Sigmoid colon (tissue), 7 donors: ENCODE measurements around the gene TRIB2. TPM values are rescaled to one million over a fixed set of nuclear protein-coding genes. Genes with fewer than 3 reads are reported as not detected.
"Not testable (repeated sequence)": the region's sequence is repeated elsewhere in the genome, so short reads cannot be mapped to it uniquely, and the experiment has no call there.

Experiments used
- DNase-seq: peaks from one replicate; pipeline ENCODE4 v3.0.0-alpha.2; 2019
- H3K27ac ChIP-seq, 4 donors: fragments of 200-600 bp; sonication (generic); one replicate each; pipeline ENCODE4 v1.5.1; 2016 to 2019; ENCODE audit warnings: mild to moderate bottlenecking in 1 of 4
- H3K27me3 ChIP-seq, 3 donors: fragments of 200-600 bp; sonication (generic); one replicate each; pipeline ENCODE4 v1.5.1; 2019; ENCODE audit warnings: mild to moderate bottlenecking in 1 of 3
- H3K36me3 ChIP-seq, 4 donors: fragments of 200-600 bp; sonication (generic); one replicate each; pipeline ENCODE4 v1.5.1; 2016 to 2019
- H3K4me1 ChIP-seq, 4 donors: fragments of 200-600 bp; sonication (generic); one replicate each; pipeline ENCODE4 v1.5.1; 2017 to 2019
- H3K4me3 ChIP-seq, 4 donors: fragments of 200-600 bp; sonication (generic); one replicate each; pipeline ENCODE4 v1.5.1; 2017 to 2019; ENCODE audit warnings: mild to moderate bottlenecking in 2 of 4, moderate library complexity in 1 of 4
- H3K9me3 ChIP-seq, 4 donors: fragments of 200-600 bp in 3 of 4; sonication (generic) in 3 of 4; one replicate each; pipeline versions ENCODE4 v1.5.1 to v1.6.1; 2013 to 2019
- EP300 ChIP-seq, 4 donors: sonication (generic); formaldehyde crosslinking; IDR thresholded peaks; one replicate each; pipeline ENCODE4 v1.6.1; 2017; ENCODE audit warnings: antibody characterized with exemption in 4 of 4
- POLR2A ChIP-seq, 2 donors: fragments of 450-650 bp; IDR thresholded peaks; one replicate each; pipeline ENCODE4 v1.6.1; 2016; ENCODE audit warnings: antibody characterized with exemption in 2 of 2, mild to moderate bottlenecking in 2 of 2, moderate library complexity in 2 of 2
- POLR2AphosphoS5 ChIP-seq, 4 donors: sonication (generic); formaldehyde crosslinking; IDR thresholded peaks; one replicate each; pipeline ENCODE4 v1.6.1; 2017; ENCODE audit warnings: antibody characterized with exemption in 4 of 4
- WGBS, 2 donors: extraction: QIAGEN DNeasy Blood & Tissue Kit; methylation state at CpG; one replicate each; pipeline ENCODE4 v1.1.7; 2013; 5-methylcytosine and 5-hydroxymethylcytosine counted together
- intact Hi-C: fragments of 100-400 bp; cut with DNase I; formaldehyde crosslinking; loops from one replicate; pipeline ENCODE4 v1.15.1; 2023
- polyA plus RNA-seq, 3 donors: library from polyadenylated mRNA; stranded (reverse); fragments of 200-250 nt; gene quantifications; one replicate each; pipeline ENCODE4 v1.2.3, GENCODE V29; 2013
- total RNA-seq, 4 donors: library from RNA; depleted of rRNA; stranded (reverse); fragments of >200 nt; gene quantifications; one replicate each; pipeline ENCODE4 v1.1.0, GENCODE V29; 2016
- TF ChIP-seq, protein P1 (sequence below), 4 experiments: fragments of 450-650 bp in 3 of 4; fragments of 200-600 bp in 1 of 4; IDR thresholded peaks; one replicate each; pipeline ENCODE4 v1.5.1; 2016 to 2019; ENCODE audit warnings: antibody characterized with exemption in 4 of 4, mild to moderate bottlenecking in 3 of 4, moderate library complexity in 2 of 4
- donor health status: healthy with polysubstance abuse.
- donor health status: Bipolar disorder and iron deficiency.
- donor health status: healthy.

The TRIB2 gene
- total and polyA plus RNA-seq, 7 donors, result 1.4 to 56.2 (median 34.2) TPM

GRCh38 chr2:12675352-12675795, 41.4 kb upstream of the TRIB2 start:
- no peaks in the 10 kb centered on the region for H3K9me3 ChIP-seq
- TF ChIP-seq POLR2AphosphoS5 (IDR thresholded peaks at IDR 0.05), result no peak
- TF ChIP-seq, protein P1, sequence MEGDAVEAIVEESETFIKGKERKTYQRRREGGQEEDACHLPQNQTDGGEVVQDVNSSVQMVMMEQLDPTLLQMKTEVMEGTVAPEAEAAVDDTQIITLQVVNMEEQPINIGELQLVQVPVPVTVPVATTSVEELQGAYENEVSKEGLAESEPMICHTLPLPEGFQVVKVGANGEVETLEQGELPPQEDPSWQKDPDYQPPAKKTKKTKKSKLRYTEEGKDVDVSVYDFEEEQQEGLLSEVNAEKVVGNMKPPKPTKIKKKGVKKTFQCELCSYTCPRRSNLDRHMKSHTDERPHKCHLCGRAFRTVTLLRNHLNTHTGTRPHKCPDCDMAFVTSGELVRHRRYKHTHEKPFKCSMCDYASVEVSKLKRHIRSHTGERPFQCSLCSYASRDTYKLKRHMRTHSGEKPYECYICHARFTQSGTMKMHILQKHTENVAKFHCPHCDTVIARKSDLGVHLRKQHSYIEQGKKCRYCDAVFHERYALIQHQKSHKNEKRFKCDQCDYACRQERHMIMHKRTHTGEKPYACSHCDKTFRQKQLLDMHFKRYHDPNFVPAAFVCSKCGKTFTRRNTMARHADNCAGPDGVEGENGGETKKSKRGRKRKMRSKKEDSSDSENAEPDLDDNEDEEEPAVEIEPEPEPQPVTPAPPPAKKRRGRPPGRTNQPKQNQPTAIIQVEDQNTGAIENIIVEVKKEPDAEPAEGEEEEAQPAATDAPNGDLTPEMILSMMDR (IDR thresholded peaks at IDR 0.05), result no peak
- TF ChIP-seq POLR2A (IDR thresholded peaks at IDR 0.05), result no peak
- no peak for TF ChIP-seq EP300 (IDR thresholded peaks at IDR 0.05)
- H3K27ac ChIP-seq, result no peak overlapping the region
- no peaks in the 10 kb centered on the region for H3K36me3 ChIP-seq
- no peak for DNase-seq
- H3K27me3 ChIP-seq, result no peaks in the 10 kb centered on the region
- H3K4me1 ChIP-seq, result no peaks in the 10 kb centered on the region
- H3K4me3 ChIP-seq, result no peak overlapping the region
- 75 to 86% methylated on average over 7 of the region's 7 CpGs for WGBS, 2 donors
- intact Hi-C loops, result no loop called here

- Histone ChIP-seq H3K4me3 (no peak overlapping the region), H3K27me3 (no peaks in the 10 kb centered on the region), H3K9me3 (no peaks in the 10 kb centered on the region), H3K36me3 (no peaks in the 10 kb centered on the region), H3K27ac (no peak overlapping the region), H3K4me1 (no peaks in the 10 kb centered on the region)
- 80 to 90% methylated on average over 5 of the region's 5 CpGs for WGBS, 2 donors
- no peak for DNase-seq
- intact Hi-C loops, result no loop called here
- TF ChIP-seq EP300 (IDR thresholded peaks at IDR 0.05), result no peak
- TF ChIP-seq, protein P1 (IDR thresholded peaks at IDR 0.05), result no peak
- TF ChIP-seq POLR2AphosphoS5 (IDR thresholded peaks at IDR 0.05), result no peak
- TF ChIP-seq POLR2A (IDR thresholded peaks at IDR 0.05), result no peak
Observed at GRCh38 chr2:12675801-12676200, 40.9 kb upstream of the TRIB2 start.

DNA sequence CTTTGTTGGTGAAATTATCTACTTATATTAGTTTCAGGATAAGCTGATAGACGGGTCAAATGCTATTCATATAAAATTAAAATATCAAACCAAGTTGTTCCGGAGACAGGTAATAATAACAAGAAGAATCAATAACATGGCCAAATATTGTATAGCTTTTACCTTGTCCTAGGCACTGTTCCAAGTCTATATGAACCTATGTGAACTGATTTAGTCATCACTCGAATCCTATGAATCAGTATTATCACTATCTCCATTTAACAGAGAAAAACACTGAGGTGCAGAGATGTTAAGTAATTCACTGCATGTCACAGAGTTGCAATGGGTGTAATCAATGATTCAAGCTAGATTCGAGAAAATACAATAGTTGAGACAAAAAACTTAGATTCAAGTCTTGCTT, 40.0 kb upstream of the TRIB2 start:
- DNase-seq, result no peak
- intact Hi-C loops, result no loop called here
- no peaks in the 10 kb centered on the region for H3K4me1 ChIP-seq
- no peaks in the 10 kb centered on the region for H3K27me3 ChIP-seq
- H3K9me3 ChIP-seq, result no peaks in the 10 kb centered on the region
- no peaks in the 10 kb centered on the region for H3K36me3 ChIP-seq
- H3K4me3 ChIP-seq, result no peak overlapping the region
- TF ChIP-seq POLR2A (IDR thresholded peaks at IDR 0.05) (no peak), EP300 (IDR thresholded peaks at IDR 0.05) (no peak), POLR2AphosphoS5 (IDR thresholded peaks at IDR 0.05) (no peak)
- TF ChIP-seq, protein P1 (IDR thresholded peaks at IDR 0.05), result no peak
- H3K27ac ChIP-seq, result no peak overlapping the region
- 72 to 90% methylated on average over 4 of the region's 4 CpGs for WGBS, 2 donors

GRCh38 chr2:12678186-12678585, 38.5 kb upstream of the TRIB2 start:
- intact Hi-C loops, result no loop called here
- H3K27ac ChIP-seq, result no peak overlapping the region
- no peak for DNase-seq
- no peaks in the 10 kb centered on the region for H3K36me3 ChIP-seq
- no peaks in the 10 kb centered on the region for H3K9me3 ChIP-seq
- TF ChIP-seq, protein P1 (IDR thresholded peaks at IDR 0.05), result no peak
- no peak for TF ChIP-seq POLR2AphosphoS5 (IDR thresholded peaks at IDR 0.05)
- no peak for TF ChIP-seq POLR2A (IDR thresholded peaks at IDR 0.05)
- no peak for TF ChIP-seq EP300 (IDR thresholded peaks at IDR 0.05)
- H3K27me3 ChIP-seq, result no peaks in the 10 kb centered on the region
- H3K4me3 ChIP-seq, result no peak overlapping the region
- 85% methylated on average over 2 of the region's 2 CpGs for WGBS, 2 donors
- peaks cover 0 to 2% (median 0%) of the 10 kb centered on the region in 4 donors for H3K4me1 ChIP-seq

DNA sequence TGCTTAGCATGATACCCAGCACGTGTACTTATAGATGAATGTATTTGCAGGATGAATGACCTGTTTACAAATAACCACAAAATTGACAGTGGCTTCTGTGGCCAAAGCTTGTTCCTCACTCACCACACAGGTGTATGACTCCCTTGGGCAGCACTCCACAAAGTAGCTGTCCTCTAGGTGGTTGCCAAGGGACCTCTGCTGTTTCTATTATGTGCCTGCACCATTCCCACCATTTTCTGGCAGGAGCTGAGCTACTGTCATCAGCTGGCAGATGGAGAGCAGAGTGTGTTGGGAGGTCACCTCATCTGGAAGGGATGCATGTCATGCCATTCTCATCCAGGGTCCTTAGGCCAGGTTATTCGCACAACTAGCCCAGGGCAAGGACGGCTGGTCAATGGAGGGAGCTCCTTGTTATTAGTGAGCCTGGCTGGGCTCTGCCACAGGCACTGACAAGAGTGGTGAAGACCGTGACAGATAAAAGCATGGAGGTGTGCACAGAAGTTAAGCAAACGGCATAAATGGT, 37.1 kb upstream of the TRIB2 start:
- intact Hi-C loops, result loop anchor here (10.0 kb wide), 1 partner anchor 135 kb away; no protein-coding TSS in a partner anchor
- H3K4me1 ChIP-seq, result peaks cover 0 to 13% (median 13%) of the 10 kb centered on the region in 4 donors
- H3K27ac ChIP-seq, result no peak overlapping the region
- no peaks in the 10 kb centered on the region for H3K27me3 ChIP-seq
- no peak overlapping the region for H3K4me3 ChIP-seq
- whole genome bisulfite sequencing, 2 donors, result 88 to 93% methylated on average over 5 of the region's 5 CpGs
- no peaks in the 10 kb centered on the region for H3K36me3 ChIP-seq
- DNase-seq, result no peak
- TF ChIP-seq POLR2A (IDR thresholded peaks at IDR 0.05) (no peak), EP300 (IDR thresholded peaks at IDR 0.05) (no peak), POLR2AphosphoS5 (IDR thresholded peaks at IDR 0.05) (no peak)
- TF ChIP-seq, protein P1 (IDR thresholded peaks at IDR 0.05), result no peak
- H3K9me3 ChIP-seq, result no peaks in the 10 kb centered on the region

GRCh38 chr2:12680115-12680514, 36.6 kb upstream of the TRIB2 start:
- peaks cover 0 to 18% (median 18%) of the 10 kb centered on the region in 4 donors for H3K4me1 ChIP-seq
- not testable (repeated sequence) for DNase-seq, H3K27me3 ChIP-seq, H3K9me3 ChIP-seq, H3K4me3 ChIP-seq, H3K27ac ChIP-seq, H3K36me3 ChIP-seq
- 50 to 85% methylated on average over 1 of the region's 1 CpG for WGBS, 2 donors
- intact Hi-C loops, result loop anchor here (10.0 kb wide), 1 partner anchor 135 kb away; no protein-coding TSS in a partner anchor
